Measurements from ENCODE around the gene SPAG8.

DNA sequence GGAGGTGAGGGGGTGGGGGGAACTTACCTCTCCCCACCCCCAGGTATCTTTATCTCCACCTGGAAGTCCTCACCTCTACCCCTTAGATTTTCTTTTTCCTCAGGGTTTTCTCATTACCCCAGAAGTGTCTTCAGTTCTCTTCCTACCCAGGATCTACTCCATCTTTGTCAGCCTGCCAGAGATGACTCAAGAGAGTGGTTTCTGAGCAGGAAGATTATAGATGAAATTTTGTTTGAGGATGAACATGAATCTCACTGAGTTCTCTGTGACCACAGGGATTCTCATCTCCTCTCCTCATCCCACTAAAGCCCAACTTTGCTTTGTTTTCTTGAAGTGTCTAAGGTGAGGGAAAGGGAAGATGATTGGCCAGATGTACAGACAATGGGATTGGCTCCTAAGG is 8.0 kb upstream of the SPAG8 start:
- no peak for TF ChIP-seq POLR2A (IDR thresholded peaks at IDR 0.05)
- no peak for TF ChIP-seq CTCF (IDR thresholded peaks at IDR 0.05)
